GM19372 (cell line): ENCODE measurements around the gene RASSF10.

Experiments used
- ATAC-seq: cut with Tn5 transposase; IDR thresholded peaks from one replicate; pipeline ENCODE4 v1.9.1; 2021; ENCODE audit warnings: mild to moderate bottlenecking, low read depth, moderate library complexity; ENCODE audit not compliant: unreplicated experiment

RASSF10 gene

GRCh38 chr11:12993626-12994025 lies 15.5 kb upstream of the RASSF10 start:
- ATAC-seq: no peak

- no peak for ATAC-seq
Measured at GRCh38 chr11:12994476-12994875, 14.6 kb upstream of the RASSF10 start.

- ATAC-seq: no peak
Measured at GRCh38 chr11:12995188-12995587, 13.9 kb upstream of the RASSF10 start.

- ATAC-seq: no peak
Measured at GRCh38 chr11:12995823-12996222, 13.3 kb upstream of the RASSF10 start.

- ATAC-seq: no peak
Measured at GRCh38 chr11:12997168-12997567, 11.9 kb upstream of the RASSF10 start.

GRCh38 chr11:12998336-12998735 lies 10.8 kb upstream of the RASSF10 start:
- no peak for ATAC-seq

GRCh38 chr11:12999597-12999996 lies 9.5 kb upstream of the RASSF10 start:
- ATAC-seq: no peak

GRCh38 chr11:13000116-13000515 lies 9.0 kb upstream of the RASSF10 start:
- no peak for ATAC-seq

GRCh38 chr11:13000721-13001120 lies 8.4 kb upstream of the RASSF10 start:
- ATAC-seq: no peak

- ATAC-seq: no peak
Measured at GRCh38 chr11:13003736-13004493, 5.2 kb upstream of the RASSF10 start.

- ATAC-seq: no peak
Measured at GRCh38 chr11:13007182-13008060, 1.7 kb upstream of the RASSF10 start.

- no peak for ATAC-seq
Measured at GRCh38 chr11:13008061-13008435, 1.1 kb upstream of the RASSF10 start.

- no peak for ATAC-seq
Measured at GRCh38 chr11:13009476-13009920, 382 bp downstream of the RASSF10 start.

- ATAC-seq: no peak
Measured at GRCh38 chr11:13009921-13010748, 1.0 kb downstream of the RASSF10 start.

GRCh38 chr11:13010749-13011465 lies 1.8 kb downstream of the RASSF10 start:
- ATAC-seq: no peak

- no peak for ATAC-seq
Measured at GRCh38 chr11:13011466-13012055, 2.4 kb downstream of the RASSF10 start.

GRCh38 chr11:13012056-13012661 lies 3.0 kb downstream of the RASSF10 start:
- no peak for ATAC-seq

- ATAC-seq: no peak
Measured at GRCh38 chr11:13013054-13013488, 4.0 kb downstream of the RASSF10 start.

GRCh38 chr11:13015753-13016152 lies 6.6 kb downstream of the RASSF10 start:
- no peak for ATAC-seq
